ENCODE measurements around the gene LRCH1. TPM values are rescaled to one million over a fixed set of nuclear protein-coding genes. Genes with fewer than 3 reads are reported as not detected.

The LRCH1 gene
- polyA plus RNA-seq, 1 experiment, result 8.3 TPM

- ChIA-PET POLR2A (no interaction called here), CTCF (interaction anchor here (1.1 to 1.4 kb wide), 2 partner anchors 17 to 20 kb away, joined by 3 to 4 read pairs; no protein-coding TSS in a partner anchor)
- H3K4me3 ChIP-seq (ENCODE audit: low read depth, low read length), result no peak overlapping the region
- DNase-seq (ENCODE audit: low read depth), result no peak
- TF ChIP-seq CTCF (IDR thresholded peaks at IDR 0.05; ENCODE audit: insufficient read depth, low read depth, low read length), result no peak
- no peaks in the 10 kb centered on the region for H3K27me3 ChIP-seq (ENCODE audit: control insufficient read depth, insufficient read depth, low read length)
- H3K36me3 ChIP-seq (ENCODE audit: control insufficient read depth, insufficient read depth, low read length), result no peaks in the 10 kb centered on the region
Measured at GRCh38 chr13:46571909-46572595, 19.1 kb downstream of the LRCH1 start.

GRCh38 chr13:46572752-46573431 is 19.9 kb downstream of the LRCH1 start:
- Histone ChIP-seq H3K27me3 (ENCODE audit: control insufficient read depth, insufficient read depth, low read length) (no peaks in the 10 kb centered on the region), H3K36me3 (ENCODE audit: control insufficient read depth, insufficient read depth, low read length) (no peaks in the 10 kb centered on the region), H3K4me3 (ENCODE audit: low read depth, low read length) (no peak overlapping the region)
- POLR2A ChIA-PET, result no interaction called here
- no peak for DNase-seq (ENCODE audit: low read depth)
- CTCF ChIA-PET, result no interaction called here
- TF ChIP-seq CTCF (IDR thresholded peaks at IDR 0.05; ENCODE audit: insufficient read depth, low read depth, low read length), result no peak

DNA sequence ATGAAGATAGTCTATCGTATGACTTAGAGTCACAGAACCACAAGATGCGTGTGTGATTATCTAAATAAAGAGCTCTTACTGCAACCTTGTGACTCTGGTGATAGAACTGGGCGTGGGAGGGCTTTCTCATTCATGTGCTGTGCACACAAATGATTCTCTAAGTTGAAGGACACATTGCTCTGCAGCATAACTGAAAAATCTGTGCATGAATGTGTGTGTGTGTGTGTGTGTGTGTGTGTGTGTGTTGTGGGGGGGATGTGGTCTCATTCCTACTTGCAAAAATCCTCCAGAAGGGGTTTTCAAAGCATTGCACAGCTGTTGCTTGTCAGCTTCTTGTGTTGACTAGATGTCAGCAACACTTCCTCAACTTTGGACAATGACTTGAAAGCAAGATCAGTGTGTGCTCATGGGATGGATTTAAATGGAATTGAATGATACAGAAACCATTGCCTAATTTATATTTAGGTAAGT is 22.4 kb downstream of the LRCH1 start:
- no peak overlapping the region for H3K4me3 ChIP-seq (ENCODE audit: low read depth, low read length)
- TF ChIP-seq CTCF (IDR thresholded peaks at IDR 0.05; ENCODE audit: insufficient read depth, low read depth, low read length), result no peak
- H3K36me3 ChIP-seq (ENCODE audit: control insufficient read depth, insufficient read depth, low read length), result no peaks in the 10 kb centered on the region
- POLR2A ChIA-PET, result no interaction called here
- DNase-seq (ENCODE audit: low read depth), result no peak
- no peaks in the 10 kb centered on the region for H3K27me3 ChIP-seq (ENCODE audit: control insufficient read depth, insufficient read depth, low read length)
- CTCF ChIA-PET, result interaction anchor here (0.6 to 1.3 kb wide), 4 partner anchors 24 to 1552 kb away, joined by 3 to 4 read pairs (median 3); no protein-coding TSS in a partner anchor

DNA sequence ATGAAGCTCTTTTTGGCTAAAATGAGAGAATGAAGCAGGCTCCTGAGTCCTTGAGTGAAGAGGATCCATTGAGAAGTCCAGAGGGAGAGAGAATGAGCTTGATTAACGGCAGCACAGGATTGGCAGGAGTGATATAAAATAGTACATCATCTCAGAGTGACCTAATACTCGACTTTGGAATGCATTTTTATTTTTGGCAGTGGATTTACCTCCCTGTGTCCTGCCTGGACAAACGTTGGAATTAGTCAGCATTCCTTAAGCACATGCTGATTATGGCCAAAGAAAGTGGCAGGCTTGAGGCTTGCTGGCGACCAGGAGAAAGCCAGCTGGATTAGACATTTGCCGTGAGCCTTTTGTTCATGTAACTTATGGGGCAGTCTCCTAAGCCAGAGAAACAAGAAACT is 22.9 kb downstream of the LRCH1 start:
- ChIA-PET CTCF (interaction anchor here (0.6 to 1.3 kb wide), 3 partner anchors 24 to 1552 kb away, joined by 3 to 4 read pairs (median 3); no protein-coding TSS in a partner anchor), POLR2A (interaction anchor here (0.5 kb wide), 1 partner anchor 1247 kb away, joined by 4 read pairs; no protein-coding TSS in a partner anchor)
- Histone ChIP-seq H3K4me3 (ENCODE audit: low read depth, low read length) (no peak overlapping the region), H3K36me3 (ENCODE audit: control insufficient read depth, insufficient read depth, low read length) (no peaks in the 10 kb centered on the region), H3K27me3 (ENCODE audit: control insufficient read depth, insufficient read depth, low read length) (no peaks in the 10 kb centered on the region)
- DNase-seq (ENCODE audit: low read depth), result no peak
- no peak for TF ChIP-seq CTCF (IDR thresholded peaks at IDR 0.05; ENCODE audit: insufficient read depth, low read depth, low read length)

- TF ChIP-seq CTCF (IDR thresholded peaks at IDR 0.05; ENCODE audit: insufficient read depth, low read depth, low read length), result no peak
- no peaks in the 10 kb centered on the region for H3K27me3 ChIP-seq (ENCODE audit: control insufficient read depth, insufficient read depth, low read length)
- POLR2A ChIA-PET, result no interaction called here
- CTCF ChIA-PET, result interaction anchor here (1.6 kb wide), 1 partner anchor 18 kb away, joined by 6 read pairs; no protein-coding TSS in a partner anchor
- no peak for DNase-seq (ENCODE audit: low read depth)
- H3K4me3 ChIP-seq (ENCODE audit: low read depth, low read length), result no peak overlapping the region
- H3K36me3 ChIP-seq (ENCODE audit: control insufficient read depth, insufficient read depth, low read length), result no peaks in the 10 kb centered on the region
Measured at GRCh38 chr13:46576762-46577161, 23.8 kb downstream of the LRCH1 start.

Measured in BJ (cell line).